ENCODE measurements around the gene ABI1. TPM values are rescaled to one million over a fixed set of nuclear protein-coding genes. Genes with fewer than 3 reads are reported as not detected.

Gene ABI1
- total and polyA plus RNA-seq, 2 donors (not counting 1 experiment from before 2014, with no cell fraction given): 37.8 to 80.5 TPM

- Mint-ChIP-seq H3K4me3 (peak overlapping the region; percentile 71), H3K27ac (peak overlapping the region; percentile 64), H3K27me3 (no peaks in the 10 kb centered on the region), H3K9me3 (ENCODE audit: insufficient read depth) (no peaks in the 10 kb centered on the region), H3K4me1 (peaks cover 78% of the 10 kb centered on the region)
- TF ChIP-seq CTCF (IDR thresholded peaks at IDR 0.05) (no peak), EZH2 (IDR thresholded peaks at IDR 0.05; ENCODE audit: borderline replicate concordance, insufficient read depth, low read depth, low read length, poor library complexity, severe bottlenecking) (no peak)
- ATAC-seq (ENCODE audit: low read depth) (no peak), DNase-seq (no peak)
- Histone ChIP-seq H4K20me1 (ENCODE audit: control insufficient read depth, insufficient read depth, low read length, poor library complexity, severe bottlenecking) (peaks cover 24% of the 10 kb centered on the region), H3K27me3 (replicated peaks in 1 of 4; ENCODE audit: control extremely low read depth in 1 of 4, control insufficient read depth in 3 of 4, insufficient read depth in 4 of 4, low read length in 3 of 4) (no peaks in the 10 kb centered on the region), H3K79me2 (ENCODE audit: control insufficient read depth, insufficient read depth, low read length) (peaks cover 100% of the 10 kb centered on the region), H3K4me1 (ENCODE audit: control insufficient read depth in 2 of 2, insufficient read depth in 2 of 2, low read length in 2 of 2) (peaks cover 66 to 77% of the 10 kb centered on the region in 2 donors), H3K27ac (ENCODE audit: low read length in 2 of 2) (peak overlapping the region; percentile 38 to 66), H3K4me2 (replicated peaks; ENCODE audit: low read depth, low read length, poor library complexity, severe bottlenecking) (peak overlapping the region; percentile 71), H3K4me3 (ENCODE audit: control extremely low read depth in 1 of 5, extremely low read depth in 1 of 5, insufficient read depth in 1 of 5, low read depth in 2 of 5, low read length in 4 of 5) (no peak overlapping the region), H2AFZ (ENCODE audit: insufficient read depth, low read depth, low read length, poor library complexity, severe bottlenecking) (no peak overlapping the region), H3K9ac (ENCODE audit: low read length) (no peak overlapping the region), H3K36me3 (replicated peaks in 1 of 2; ENCODE audit: control extremely low read depth in 1 of 2, control insufficient read depth in 1 of 2, extremely low read depth in 1 of 2, insufficient read depth in 2 of 2, low read length in 1 of 2) (peaks cover 0 to 6% of the 10 kb centered on the region in 2 experiments), H3K9me3 (ENCODE audit: control extremely low read depth in 1 of 3, control insufficient read depth in 2 of 3, insufficient read depth in 1 of 3, low read length in 2 of 3) (peaks cover 3 to 14% (median 7%) of the 10 kb centered on the region in 3 donors)
- intact Hi-C loops (cut with micrococcal nuclease): loop anchor here (2.0 to 5.0 kb wide), 4 partner anchors 15 to 44 kb away; no protein-coding TSS in a partner anchor
- CTCF ChIA-PET: interaction anchor here (0.6 to 2.3 kb wide), 2 partner anchors 58 to 72 kb away, joined by 4 to 12 read pairs; no protein-coding TSS in a partner anchor
- 69% methylated on average over 3 of the region's 5 CpGs for WGBS (ENCODE audit: insufficient coverage)
- POLR2A ChIA-PET: interaction anchor here (0.5 kb wide), 1 partner anchor 426 kb away, joined by 7 read pairs; no protein-coding TSS in a partner anchor
Observed at GRCh38 chr10:26798298-26798697, 62.5 kb downstream of the ABI1 start.

- Mint-ChIP-seq H3K4me1 (peaks cover 76% of the 10 kb centered on the region), H3K4me3 (peak overlapping the region; percentile 0), H3K27ac (peak overlapping the region; percentile 2), H3K9me3 (ENCODE audit: insufficient read depth) (no peaks in the 10 kb centered on the region), H3K27me3 (no peaks in the 10 kb centered on the region)
- no peak for DNase-seq
- peaks cover 99% of the 10 kb centered on the region for H3K79me2 ChIP-seq (ENCODE audit: control insufficient read depth, insufficient read depth, low read length)
- no peaks in the 10 kb centered on the region for H3K27me3 ChIP-seq (replicated peaks in 1 of 4; ENCODE audit: control extremely low read depth in 1 of 4, control insufficient read depth in 3 of 4, insufficient read depth in 4 of 4, low read length in 3 of 4)
- intact Hi-C loops (cut with micrococcal nuclease): loop anchor here (5.0 kb wide), 2 partner anchors 40 to 45 kb away; no protein-coding TSS in a partner anchor
- peaks cover 3 to 14% (median 7%) of the 10 kb centered on the region in 3 donors for H3K9me3 ChIP-seq (ENCODE audit: control extremely low read depth in 1 of 3, control insufficient read depth in 2 of 3, insufficient read depth in 1 of 3, low read length in 2 of 3)
- H3K4me1 ChIP-seq (ENCODE audit: control insufficient read depth in 2 of 2, insufficient read depth in 2 of 2, low read length in 2 of 2): peaks cover 58 to 74% of the 10 kb centered on the region in 2 donors
- ChIA-PET POLR2A (no interaction called here), CTCF (interaction anchor here (2.3 kb wide), 1 partner anchor 71 kb away, joined by 12 read pairs; no protein-coding TSS in a partner anchor)
- H3K27ac ChIP-seq (ENCODE audit: low read length in 2 of 2): peak overlapping the region in 1 of 2 donors; percentile 66
- H3K9ac ChIP-seq (ENCODE audit: low read length): no peak overlapping the region
- no peak overlapping the region for H2AFZ ChIP-seq (ENCODE audit: insufficient read depth, low read depth, low read length, poor library complexity, severe bottlenecking)
- H3K4me2 ChIP-seq (replicated peaks; ENCODE audit: low read depth, low read length, poor library complexity, severe bottlenecking): no peak overlapping the region
- TF ChIP-seq CTCF (IDR thresholded peaks at IDR 0.05) (no peak), EZH2 (IDR thresholded peaks at IDR 0.05; ENCODE audit: borderline replicate concordance, insufficient read depth, low read depth, low read length, poor library complexity, severe bottlenecking) (no peak)
- no peak overlapping the region for H3K4me3 ChIP-seq (ENCODE audit: control extremely low read depth in 1 of 5, extremely low read depth in 1 of 5, insufficient read depth in 1 of 5, low read depth in 2 of 5, low read length in 4 of 5)
- no peak for ATAC-seq (ENCODE audit: low read depth)
- 100% methylated on average over 1 of the region's 2 CpGs for WGBS (ENCODE audit: insufficient coverage)
- peaks cover 18% of the 10 kb centered on the region for H4K20me1 ChIP-seq (ENCODE audit: control insufficient read depth, insufficient read depth, low read length, poor library complexity, severe bottlenecking)
- H3K36me3 ChIP-seq (replicated peaks in 1 of 2; ENCODE audit: control extremely low read depth in 1 of 2, control insufficient read depth in 1 of 2, extremely low read depth in 1 of 2, insufficient read depth in 2 of 2, low read length in 1 of 2): peaks cover 0 to 6% of the 10 kb centered on the region in 2 experiments
Observed at GRCh38 chr10:26797340-26797739, 63.4 kb downstream of the ABI1 start.

All from B cell (primary cell).